Activated CD8-positive, alpha-beta T cell treated with anti-CD3 and anti-CD28 coated beads, Interleukin-2, amount 10 ng/mL, durations not matched to agents 7 days and 5 days (primary cell): ENCODE data around the gene ANK2. TPM values are rescaled to one million over a fixed set of nuclear protein-coding genes. Genes with fewer than 3 reads are reported as not detected.

Experiments
- ATAC-seq: fragments of 150-1000 bp; cut with Tn5 transposase; one replicate; pipeline ENCODE4 v1.10.0; 2021; ENCODE audit warnings: moderate library complexity
- CTCF ChIA-PET: fragments of 350-600 bp; sonication (Branson Sonifier 250); formaldehyde crosslinking; loops from one replicate; lab custom pipeline; 2021; ENCODE audit warnings: antibody characterized with exemption; lab: Charles Lee
- POLR2A ChIA-PET: fragments of 350-600 bp; sonication (Branson Sonifier 250); formaldehyde crosslinking; loops from one replicate; lab custom pipeline; 2021; ENCODE audit warnings: antibody characterized with exemption; lab: Charles Lee
- DNase-seq: peaks from one replicate; pipeline ENCODE4 v3.0.0-alpha.2; 2020
- H3K27ac Mint-ChIP-seq: one replicate; pipeline ENCODE4 v1.8.0; 2021; ENCODE audit warnings: mild to moderate bottlenecking, mixed read lengths
- H3K27me3 Mint-ChIP-seq: one replicate; pipeline ENCODE4 v1.8.0; 2021; ENCODE audit warnings: low read depth, mixed read lengths
- H3K36me3 Mint-ChIP-seq: one replicate; pipeline ENCODE4 v1.8.0; 2021; ENCODE audit warnings: low read depth, mixed read lengths
- H3K4me1 Mint-ChIP-seq: one replicate; pipeline ENCODE4 v1.8.0; 2021; ENCODE audit warnings: low read depth, mixed read lengths
- H3K4me3 Mint-ChIP-seq: one replicate; pipeline ENCODE4 v1.8.0; 2021; ENCODE audit warnings: mild to moderate bottlenecking, mixed read lengths
- H3K9me3 Mint-ChIP-seq: one replicate; pipeline ENCODE4 v1.8.0; 2022; ENCODE audit warnings: mixed read lengths; ENCODE audit not compliant: insufficient read depth
- total RNA-seq, 2 experiments: library from RNA; stranded (reverse); gene quantifications; one replicate each; pipeline ENCODE4 v1.2.3, GENCODE V29; 2021

Gene ANK2
- total RNA-seq, 2 experiments from 2014 or later: 0.47 to 1.5 TPM

DNA sequence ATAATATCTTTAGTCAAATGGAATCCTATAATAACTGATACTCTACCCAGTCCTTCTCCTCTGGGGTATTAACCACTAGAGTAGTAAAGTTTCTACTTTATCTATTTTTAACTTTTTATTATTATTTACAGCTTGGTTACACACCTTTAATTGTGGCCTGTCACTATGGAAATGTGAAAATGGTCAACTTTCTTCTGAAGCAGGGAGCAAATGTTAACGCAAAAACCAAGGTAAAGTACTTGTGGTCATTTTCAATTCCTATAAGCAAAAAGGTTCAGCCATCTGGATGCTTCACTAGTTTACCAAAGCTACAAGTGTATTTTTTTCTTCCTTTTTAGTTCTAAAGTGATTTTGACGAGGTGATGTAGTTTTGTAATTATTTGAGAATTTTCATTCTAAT lies 238.8 kb downstream of the ANK2 start:
- Mint-ChIP-seq H3K27ac (no peak overlapping the region), H3K27me3 (peaks cover 4% of the 10 kb centered on the region), H3K36me3 (no peaks in the 10 kb centered on the region), H3K9me3 (no peaks in the 10 kb centered on the region), H3K4me3 (no peak overlapping the region), H3K4me1 (no peaks in the 10 kb centered on the region)
- CTCF ChIA-PET: interaction anchor here (1.3 kb wide), 1 partner anchor 15 kb away, joined by 3 read pairs; no protein-coding TSS in a partner anchor
- no peak for DNase-seq
- POLR2A ChIA-PET: no interaction called here
- ATAC-seq: no peak

- H3K27ac Mint-ChIP-seq: no peak overlapping the region
- DNase-seq (no peak), ATAC-seq (no peak)
- peaks cover 4% of the 10 kb centered on the region for H3K27me3 Mint-ChIP-seq
- H3K36me3 Mint-ChIP-seq: no peaks in the 10 kb centered on the region
- H3K4me1 Mint-ChIP-seq: no peaks in the 10 kb centered on the region
- CTCF ChIA-PET: interaction anchor here (1.1 to 1.3 kb wide), 2 partner anchors 11 to 14 kb away, joined by 3 read pairs; no protein-coding TSS in a partner anchor
- POLR2A ChIA-PET: no interaction called here
- H3K4me3 Mint-ChIP-seq: no peak overlapping the region
- H3K9me3 Mint-ChIP-seq: no peaks in the 10 kb centered on the region
Observed at GRCh38 chr4:113288696-113289095, 239.2 kb downstream of the ANK2 start.

- Mint-ChIP-seq H3K27ac (no peak overlapping the region), H3K27me3 (peaks cover 6% of the 10 kb centered on the region), H3K4me1 (no peaks in the 10 kb centered on the region), H3K36me3 (no peaks in the 10 kb centered on the region), H3K4me3 (no peak overlapping the region), H3K9me3 (no peaks in the 10 kb centered on the region)
- ATAC-seq (no peak), DNase-seq (no peak)
- ChIA-PET POLR2A (no interaction called here), CTCF (interaction anchor here (1.1 kb wide), 1 partner anchor 12 kb away, joined by 3 read pairs; no protein-coding TSS in a partner anchor)
Observed at GRCh38 chr4:113289766-113290165, 240.3 kb downstream of the ANK2 start.

DNA sequence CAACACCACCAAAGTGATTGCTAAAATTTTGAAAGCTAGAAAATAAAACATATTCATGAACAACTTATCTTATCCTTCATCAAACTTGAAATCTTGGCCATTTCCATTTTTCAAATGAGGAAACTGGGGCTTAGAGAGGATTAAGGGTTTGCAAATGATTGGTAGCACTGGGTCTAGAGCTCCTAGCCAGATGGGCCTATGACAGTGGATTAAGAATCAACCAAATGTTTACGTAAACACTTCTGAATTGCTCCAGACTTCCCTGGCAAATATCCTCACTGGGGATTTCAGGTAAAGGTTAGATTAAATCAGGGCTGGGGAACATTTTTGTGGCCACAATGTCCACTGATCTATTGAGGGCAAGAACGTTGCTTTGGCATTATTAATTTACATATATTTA lies 241.2 kb downstream of the ANK2 start:
- CTCF ChIA-PET: no interaction called here
- H3K4me3 Mint-ChIP-seq: no peak overlapping the region
- no peaks in the 10 kb centered on the region for H3K36me3 Mint-ChIP-seq
- no peak for ATAC-seq
- no peak overlapping the region for H3K27ac Mint-ChIP-seq
- no peaks in the 10 kb centered on the region for H3K4me1 Mint-ChIP-seq
- H3K9me3 Mint-ChIP-seq: no peaks in the 10 kb centered on the region
- POLR2A ChIA-PET: no interaction called here
- H3K27me3 Mint-ChIP-seq: peaks cover 10% of the 10 kb centered on the region
- DNase-seq: no peak

- Mint-ChIP-seq H3K4me3 (no peak overlapping the region), H3K4me1 (no peaks in the 10 kb centered on the region), H3K27me3 (peaks cover 17% of the 10 kb centered on the region), H3K27ac (no peak overlapping the region), H3K36me3 (no peaks in the 10 kb centered on the region), H3K9me3 (no peaks in the 10 kb centered on the region)
- CTCF ChIA-PET: interaction anchor here (1.0 to 1.3 kb wide), 2 partner anchors 14 to 63 kb away, joined by 3 to 4 read pairs; no protein-coding TSS in a partner anchor
- DNase-seq (no peak), ATAC-seq (no peak)
- POLR2A ChIA-PET: interaction anchor here (0.6 kb wide), 1 partner anchor 77 kb away, joined by 3 read pairs; no protein-coding TSS in a partner anchor
Observed at GRCh38 chr4:113292371-113293042, 243.1 kb downstream of the ANK2 start.

- POLR2A ChIA-PET: interaction anchor here (0.6 kb wide), 1 partner anchor 76 kb away, joined by 3 read pairs; no protein-coding TSS in a partner anchor
- Mint-ChIP-seq H3K27ac (no peak overlapping the region), H3K4me1 (no peaks in the 10 kb centered on the region), H3K9me3 (no peaks in the 10 kb centered on the region), H3K36me3 (no peaks in the 10 kb centered on the region), H3K4me3 (no peak overlapping the region), H3K27me3 (peaks cover 13% of the 10 kb centered on the region)
- DNase-seq (no peak), ATAC-seq (no peak)
- CTCF ChIA-PET: interaction anchor here (1.0 to 1.3 kb wide), 2 partner anchors 15 to 62 kb away, joined by 3 to 4 read pairs; no protein-coding TSS in a partner anchor
Observed at GRCh38 chr4:113293043-113293560, 243.6 kb downstream of the ANK2 start.

DNA sequence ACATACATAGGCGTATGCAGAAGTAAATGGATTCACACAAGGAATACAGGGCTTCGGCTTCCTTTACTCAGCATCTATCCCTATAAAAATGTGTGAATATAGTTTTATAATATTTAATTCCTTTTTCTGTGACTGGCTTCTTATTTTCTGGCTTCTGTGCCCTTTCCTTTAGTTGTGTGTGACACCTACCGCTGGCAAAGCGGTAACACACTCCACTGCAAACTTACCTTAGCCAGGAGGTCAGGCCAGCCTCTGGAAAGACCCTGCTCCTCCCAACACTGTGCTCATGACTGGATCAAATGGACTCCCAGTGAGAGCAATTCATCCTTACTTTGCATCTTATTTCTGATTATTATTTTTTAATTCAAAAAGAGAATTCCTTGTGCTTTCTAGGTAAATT lies 244.2 kb downstream of the ANK2 start:
- Mint-ChIP-seq H3K4me3 (no peak overlapping the region), H3K4me1 (no peaks in the 10 kb centered on the region), H3K27me3 (peaks cover 15% of the 10 kb centered on the region), H3K36me3 (no peaks in the 10 kb centered on the region), H3K27ac (no peak overlapping the region), H3K9me3 (no peaks in the 10 kb centered on the region)
- ATAC-seq: no peak
- no peak for DNase-seq
- CTCF ChIA-PET: interaction anchor here (1.0 to 1.3 kb wide), 2 partner anchors 16 to 62 kb away, joined by 3 to 4 read pairs; no protein-coding TSS in a partner anchor
- POLR2A ChIA-PET: no interaction called here

DNA sequence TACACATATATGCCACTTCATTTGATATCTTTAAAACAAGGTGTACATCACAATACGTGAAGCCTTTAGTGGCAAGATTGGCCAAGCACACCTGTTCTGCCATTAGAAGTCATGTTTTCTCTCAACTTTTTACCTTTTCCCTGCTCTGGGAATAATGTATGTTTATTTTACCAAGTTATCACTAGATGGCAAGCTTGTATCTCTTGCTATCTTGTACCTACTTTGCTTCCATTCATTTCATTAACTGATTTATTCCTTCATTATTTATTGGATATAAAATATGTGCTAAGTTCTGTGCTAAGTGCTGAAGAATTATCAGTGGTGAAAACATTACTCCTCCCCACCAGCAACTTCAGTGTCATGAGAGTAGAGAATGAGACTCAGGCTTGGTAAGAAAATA lies 245.5 kb downstream of the ANK2 start:
- CTCF ChIA-PET: no interaction called here
- Mint-ChIP-seq H3K27me3 (peaks cover 15% of the 10 kb centered on the region), H3K9me3 (no peaks in the 10 kb centered on the region), H3K4me3 (no peak overlapping the region), H3K36me3 (no peaks in the 10 kb centered on the region), H3K27ac (no peak overlapping the region), H3K4me1 (no peaks in the 10 kb centered on the region)
- no peak for DNase-seq
- POLR2A ChIA-PET: no interaction called here
- ATAC-seq: no peak

DNA sequence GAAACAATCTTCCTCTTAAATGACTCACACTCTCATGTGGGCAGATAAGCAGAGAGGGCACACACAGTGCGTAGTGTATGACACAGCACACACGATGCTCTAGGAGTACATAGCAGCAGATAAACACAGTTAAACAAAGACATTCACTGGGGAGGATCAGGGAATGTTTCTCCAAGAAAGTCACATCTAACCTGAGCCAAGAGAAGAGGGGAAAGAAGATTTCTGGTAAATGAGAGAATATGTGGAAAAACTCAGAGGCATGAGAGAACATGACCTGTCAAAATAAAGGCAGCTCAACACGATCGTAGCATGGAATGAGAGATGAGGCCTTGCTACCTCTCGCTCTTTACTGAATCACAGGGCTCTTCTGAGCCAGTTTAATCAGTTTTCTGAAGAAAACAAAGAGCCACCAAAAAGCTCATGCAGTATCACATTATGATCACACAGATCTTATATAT lies 251.0 kb downstream of the ANK2 start:
- ChIA-PET CTCF (no interaction called here), POLR2A (no interaction called here)
- no peaks in the 10 kb centered on the region for H3K36me3 Mint-ChIP-seq
- no peaks in the 10 kb centered on the region for H3K4me1 Mint-ChIP-seq
- no peak overlapping the region for H3K4me3 Mint-ChIP-seq
- ATAC-seq: no peak
- peaks cover 14% of the 10 kb centered on the region for H3K27me3 Mint-ChIP-seq
- H3K27ac Mint-ChIP-seq: no peak overlapping the region
- no peaks in the 10 kb centered on the region for H3K9me3 Mint-ChIP-seq
- DNase-seq: no peak

DNA sequence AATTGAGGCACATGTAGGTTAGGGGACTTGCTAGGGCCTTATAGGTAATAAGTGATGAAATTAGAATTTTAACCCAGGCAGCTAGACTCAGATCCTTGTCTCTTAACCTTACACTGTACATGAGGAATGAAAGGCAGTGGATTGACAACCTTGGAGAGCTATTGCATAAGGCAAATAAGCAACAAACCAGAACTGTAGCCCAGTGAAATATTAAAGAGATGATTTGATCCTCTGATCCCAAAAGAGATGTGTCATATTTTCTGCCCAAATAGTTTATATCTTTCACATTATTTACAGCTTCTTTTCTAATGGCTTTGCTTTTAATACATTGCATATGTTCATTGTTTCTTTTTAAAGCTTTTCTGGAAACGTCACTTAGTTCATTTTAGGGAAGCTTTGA lies 252.6 kb downstream of the ANK2 start:
- Mint-ChIP-seq H3K27me3 (peaks cover 6% of the 10 kb centered on the region), H3K4me1 (no peaks in the 10 kb centered on the region), H3K36me3 (no peaks in the 10 kb centered on the region), H3K4me3 (no peak overlapping the region), H3K9me3 (no peaks in the 10 kb centered on the region), H3K27ac (no peak overlapping the region)
- DNase-seq (no peak), ATAC-seq (no peak)
- POLR2A ChIA-PET: no interaction called here
- CTCF ChIA-PET: interaction anchor here (1.5 kb wide), 1 partner anchor 13 kb away, joined by 3 read pairs; no protein-coding TSS in a partner anchor

- H3K4me3 Mint-ChIP-seq: no peak overlapping the region
- peaks cover 3% of the 10 kb centered on the region for H3K27me3 Mint-ChIP-seq
- H3K27ac Mint-ChIP-seq: no peak overlapping the region
- H3K9me3 Mint-ChIP-seq: no peaks in the 10 kb centered on the region
- ATAC-seq (no peak), DNase-seq (no peak)
- H3K36me3 Mint-ChIP-seq: no peaks in the 10 kb centered on the region
- H3K4me1 Mint-ChIP-seq: no peaks in the 10 kb centered on the region
- POLR2A ChIA-PET: no interaction called here
- CTCF ChIA-PET: interaction anchor here (1.5 kb wide), 1 partner anchor 15 kb away, joined by 3 read pairs; no protein-coding TSS in a partner anchor
Observed at GRCh38 chr4:113303315-113303714, 253.9 kb downstream of the ANK2 start.

- no peaks in the 10 kb centered on the region for H3K36me3 Mint-ChIP-seq
- H3K27me3 Mint-ChIP-seq: peaks cover 6% of the 10 kb centered on the region
- ChIA-PET POLR2A (no interaction called here), CTCF (no interaction called here)
- H3K9me3 Mint-ChIP-seq: no peaks in the 10 kb centered on the region
- no peak for ATAC-seq
- H3K27ac Mint-ChIP-seq: no peak overlapping the region
- DNase-seq: no peak
- no peaks in the 10 kb centered on the region for H3K4me1 Mint-ChIP-seq
- no peak overlapping the region for H3K4me3 Mint-ChIP-seq
Observed at GRCh38 chr4:113311047-113311446, 261.6 kb downstream of the ANK2 start.
